NCI-H187 (cell line): ENCODE data around the gene TMEM256.

ENCODE experiments used
- DNase-seq, 2 experiments: peaks; one replicate each; lab custom pipeline; 2025; lab: John Stamatoyannopoulos, UW

Gene TMEM256

DNA sequence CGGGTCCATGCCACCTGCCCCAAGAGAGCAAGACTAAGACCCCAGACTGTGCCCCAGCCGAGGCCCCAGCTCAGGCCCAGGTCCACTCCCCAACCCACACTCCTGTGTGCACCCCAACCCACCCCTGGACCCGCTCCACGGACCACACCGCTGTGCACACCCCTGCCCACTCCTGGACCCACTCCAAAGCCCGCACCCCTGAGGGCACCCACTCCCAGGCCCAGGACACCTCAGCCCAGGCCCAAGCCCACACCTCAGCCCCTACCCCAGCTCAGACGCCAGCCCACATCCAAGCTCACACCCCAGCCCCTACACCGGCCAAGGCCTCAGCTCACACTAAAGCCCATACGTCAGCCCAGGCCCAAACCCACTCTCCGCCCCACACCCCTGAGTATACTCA lies 25.8 kb upstream of the TMEM256 start:
- DNase-seq, result no peak

DNA sequence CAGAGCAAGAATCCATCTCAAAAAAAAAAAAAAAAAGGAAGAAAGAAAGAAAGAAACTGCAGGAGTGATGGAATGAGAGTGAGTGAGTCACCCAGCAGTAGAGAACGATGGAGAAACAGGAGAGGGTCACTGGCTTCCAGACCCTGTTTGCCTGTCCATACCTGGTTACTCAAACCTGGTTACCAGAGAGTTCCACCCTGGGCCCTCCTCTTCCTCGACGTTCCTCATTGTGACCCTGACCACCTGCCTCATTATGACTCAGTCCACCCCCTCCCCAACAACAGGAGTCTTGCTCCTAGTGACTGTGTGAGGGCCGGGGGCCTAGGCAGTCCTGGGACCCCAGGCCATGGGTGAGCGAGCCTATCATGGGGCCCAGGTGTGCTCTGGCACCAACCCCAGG lies 24.7 kb upstream of the TMEM256 start, which contains the start of gene SPEM3:
SPEM3 (plus strand) TSS at position 301 of the 400 bp plus-strand sequence; CDS start at position 347, 46 bp downstream.
- no peak for DNase-seq

GRCh38 chr17:7427549-7427948 lies 23.7 kb upstream of the TMEM256 start:
- no peak for DNase-seq

DNA sequence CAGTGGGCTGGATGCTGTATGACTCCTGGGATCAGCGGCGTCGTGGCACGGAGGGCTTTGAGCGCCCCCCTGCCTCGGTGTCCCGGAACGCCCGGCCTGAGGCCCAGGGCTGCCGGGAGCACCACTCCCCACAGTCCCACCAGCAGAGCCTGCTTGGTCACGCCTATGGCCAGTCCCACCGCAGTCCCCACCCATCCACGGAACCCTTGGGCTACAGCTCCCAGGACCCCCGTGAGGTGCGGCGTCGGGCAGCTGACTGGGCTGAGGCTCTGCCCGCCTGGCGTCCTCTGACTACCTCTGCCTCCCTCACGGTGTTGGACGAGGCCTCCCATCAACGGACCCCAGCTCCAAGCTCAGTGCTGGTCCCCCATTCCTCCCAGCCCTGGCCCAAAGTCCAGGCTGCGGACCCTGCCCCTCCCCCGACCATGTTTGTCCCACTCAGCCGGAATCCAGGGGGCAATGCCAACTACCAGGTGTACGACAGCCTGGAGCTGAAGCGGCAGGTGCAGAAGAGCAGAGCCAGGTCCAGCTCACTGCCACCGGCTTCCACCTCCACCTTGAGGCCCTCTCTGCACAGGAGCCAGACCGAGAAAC lies 23.1 kb upstream of the TMEM256 start:
- no peak for DNase-seq

DNA sequence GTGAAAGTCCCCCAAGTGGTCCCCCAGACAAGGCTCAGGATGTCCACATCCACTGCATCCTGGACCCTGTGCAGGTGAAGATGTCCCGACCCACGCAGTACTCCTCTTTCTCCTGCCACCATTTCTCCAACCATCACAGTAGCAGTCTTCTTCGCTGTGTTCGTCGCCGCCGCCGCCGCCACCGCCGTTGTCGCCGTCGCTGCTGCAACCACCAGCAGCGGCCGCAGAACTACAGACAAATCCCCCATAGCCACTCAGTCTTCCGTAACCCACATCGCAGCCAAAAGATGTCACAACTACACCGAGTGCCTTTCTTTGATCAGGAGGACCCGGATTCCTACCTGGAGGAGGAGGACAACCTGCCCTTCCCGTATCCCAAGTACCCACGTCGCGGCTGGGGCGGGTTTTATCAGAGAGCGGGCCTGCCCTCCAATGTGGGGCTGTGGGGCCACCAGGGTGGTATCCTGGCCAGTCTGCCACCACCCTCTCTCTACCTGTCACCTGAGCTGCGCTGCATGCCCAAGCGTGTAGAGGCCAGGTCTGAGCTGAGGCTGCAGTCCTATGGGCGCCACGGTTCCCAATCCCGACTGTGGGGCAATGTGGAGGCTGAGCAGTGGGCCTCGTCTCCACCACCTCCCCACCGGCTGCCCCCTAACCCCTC lies 22.4 kb upstream of the TMEM256 start:
- DNase-seq, result no peak

DNA sequence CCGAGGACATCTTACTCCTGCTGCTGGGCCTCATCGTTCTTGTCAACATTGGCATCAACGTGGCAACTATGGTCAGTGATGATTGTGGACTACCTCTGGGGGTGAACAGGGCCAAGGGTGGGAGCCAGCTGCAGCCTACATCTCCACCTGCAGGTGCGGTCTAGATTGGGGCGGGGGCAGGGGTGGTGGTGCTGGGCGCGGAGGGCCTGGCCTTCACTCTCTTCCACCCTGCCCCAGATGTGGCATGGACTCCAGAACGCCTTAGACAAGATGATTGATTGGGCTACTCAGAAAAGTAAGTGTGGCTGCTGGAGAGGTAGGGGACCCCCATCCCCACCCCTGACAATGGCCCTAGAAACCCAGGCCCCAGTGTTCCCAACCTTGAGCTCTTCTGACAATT lies 21.9 kb upstream of the TMEM256 start:
- DNase-seq, result no peak

GRCh38 chr17:7425316-7425715 lies 21.4 kb upstream of the TMEM256 start, which contains the start of gene SPEM2:
Gene SPEM2, plus strand, starts transcription at chr17:7425616. Its CDS starts 73 bp downstream, at chr17:7425689.
- DNase-seq, result no peak

DNA sequence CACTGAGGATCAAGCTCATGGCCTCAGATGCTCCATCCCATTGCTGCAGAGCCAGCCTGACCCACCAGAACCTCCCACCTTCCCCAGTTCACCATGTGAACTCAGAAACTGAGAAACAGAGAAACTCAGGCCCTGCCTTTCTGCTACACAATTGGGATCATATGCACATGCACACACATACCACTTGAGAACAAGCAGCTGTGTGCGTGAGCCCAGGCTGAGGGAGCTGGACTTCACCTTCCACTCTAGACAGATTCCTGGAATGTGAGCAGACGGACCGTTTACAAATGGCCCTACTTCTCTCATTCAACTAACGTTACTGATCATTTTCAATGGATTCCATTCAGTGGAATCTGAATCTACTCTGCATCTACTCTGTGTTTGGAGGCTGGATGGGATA lies 19.8 kb upstream of the TMEM256 start:
- DNase-seq, result no peak

DNA sequence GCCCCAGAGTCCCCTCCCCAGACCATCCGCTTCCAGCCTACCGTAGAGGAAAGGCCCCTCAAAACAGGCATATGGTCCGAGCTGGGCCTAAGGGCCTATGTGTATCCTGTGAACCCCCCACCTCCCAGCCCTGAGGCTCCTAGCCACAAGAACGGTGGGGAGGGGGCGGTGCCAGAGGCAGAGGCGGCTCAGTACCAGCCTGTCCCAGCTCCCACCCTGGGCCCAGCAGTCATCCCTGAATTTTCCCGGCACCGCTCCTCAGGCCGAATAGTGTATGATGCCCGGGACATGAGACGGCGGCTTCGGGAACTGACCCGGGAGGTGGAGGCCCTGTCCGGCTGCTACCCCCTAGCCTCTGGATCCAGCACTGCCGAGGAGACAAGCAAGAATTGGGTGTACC lies 17.3 kb upstream of the TMEM256 start:
- no peak for DNase-seq

DNA sequence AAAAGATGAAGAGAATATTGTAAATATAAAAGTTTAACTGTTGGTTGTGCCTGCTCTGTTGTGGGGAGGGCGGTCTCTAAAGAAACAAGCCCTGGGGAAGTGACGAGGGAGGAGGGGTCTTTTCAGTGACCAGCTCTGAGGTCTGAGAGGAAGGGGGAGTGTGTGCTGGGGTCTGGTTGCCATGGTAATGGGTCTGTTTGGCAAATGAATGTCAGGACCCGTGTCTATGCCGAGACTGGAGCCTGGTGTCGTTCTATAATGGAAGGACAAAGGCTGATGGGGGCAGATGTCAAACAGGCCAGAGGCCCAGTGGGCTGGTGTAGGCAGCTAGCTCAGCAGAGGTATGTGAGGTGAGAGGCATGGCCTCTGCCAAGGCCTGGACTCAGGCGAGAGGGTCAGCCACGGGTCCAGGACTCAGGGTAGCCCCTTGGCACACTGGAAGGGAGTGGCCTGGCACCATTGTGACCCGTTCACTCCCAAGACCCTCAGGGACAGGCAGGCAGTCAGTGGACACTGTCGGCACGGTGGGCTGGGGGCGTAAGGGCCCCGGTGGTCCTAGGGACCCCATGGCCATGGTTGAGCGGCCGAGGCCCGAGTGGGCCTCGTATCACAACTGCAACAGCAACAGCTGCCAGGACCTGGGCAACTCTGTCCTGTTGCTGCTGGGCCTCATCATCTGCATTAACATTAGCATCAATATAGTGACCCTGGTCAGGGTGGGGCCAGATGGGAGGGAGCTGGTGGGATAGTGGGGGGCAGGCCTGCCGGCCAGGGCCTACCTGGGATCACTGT lies 16.1 kb upstream of the TMEM256 start, which contains the start of gene SPEM1:
SPEM1 (plus strand) TSS at position 506 of the 792 bp plus-strand sequence; CDS start at position 567, 61 bp downstream.
- no peak for DNase-seq

DNA sequence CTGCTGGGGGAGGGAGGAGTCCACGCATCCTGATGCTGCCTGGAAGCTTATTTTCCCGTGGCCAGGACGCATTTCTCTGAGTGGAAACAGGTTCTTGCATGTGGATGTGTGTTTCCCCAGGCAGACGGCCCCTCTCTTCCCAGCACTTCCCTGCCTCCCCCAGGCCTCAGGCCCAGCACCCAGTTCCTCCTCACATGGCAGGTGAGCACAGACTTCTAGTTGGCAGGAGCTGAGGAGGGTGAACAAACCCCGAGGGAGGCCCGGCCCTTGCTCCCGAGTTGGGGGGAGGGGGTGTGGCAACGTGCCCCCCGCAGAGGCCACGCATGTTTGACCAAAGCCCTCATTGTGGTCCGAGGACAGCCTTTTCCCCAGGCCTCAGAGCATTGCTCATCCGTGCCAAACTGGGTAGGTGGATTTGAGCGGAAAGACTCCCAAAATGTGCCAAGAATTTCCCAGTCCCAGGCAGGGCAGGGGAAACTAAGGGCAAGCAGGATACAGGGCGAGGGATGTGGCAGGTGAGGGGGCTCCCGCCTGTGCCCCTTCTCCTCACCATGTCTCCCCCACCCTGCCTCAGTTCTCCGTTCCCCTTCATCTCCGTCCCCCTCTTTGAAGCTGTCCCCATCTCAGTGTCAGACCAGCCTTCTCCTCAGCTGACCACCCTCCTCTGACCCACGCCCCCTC lies 14.7 kb upstream of the TMEM256 start:
- DNase-seq, result no peak

DNA sequence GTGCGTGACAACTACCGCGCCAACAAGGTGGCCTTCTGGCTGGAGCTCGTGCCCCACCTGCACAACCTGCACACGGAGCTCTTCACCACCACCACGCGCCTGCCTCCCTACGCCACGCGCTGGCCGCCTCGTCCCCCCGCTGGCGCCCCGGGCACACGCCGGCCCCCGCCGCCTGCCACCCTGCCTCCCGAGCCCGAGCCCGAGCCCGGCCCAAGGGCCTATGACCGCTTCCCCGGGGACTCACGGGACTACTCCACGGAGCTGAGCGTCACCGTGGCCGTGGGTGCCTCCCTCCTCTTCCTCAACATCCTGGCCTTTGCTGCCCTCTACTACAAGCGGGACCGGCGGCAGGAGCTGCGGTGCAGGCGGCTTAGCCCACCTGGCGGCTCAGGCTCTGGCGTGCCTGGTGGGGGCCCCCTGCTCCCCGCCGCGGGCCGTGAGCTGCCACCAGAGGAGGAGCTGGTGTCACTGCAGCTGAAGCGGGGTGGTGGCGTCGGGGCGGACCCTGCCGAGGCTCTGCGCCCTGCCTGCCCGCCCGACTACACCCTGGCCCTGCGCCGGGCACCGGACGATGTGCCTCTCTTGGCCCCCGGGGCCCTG lies 13.3 kb upstream of the TMEM256 start:
- no peak for DNase-seq

DNA sequence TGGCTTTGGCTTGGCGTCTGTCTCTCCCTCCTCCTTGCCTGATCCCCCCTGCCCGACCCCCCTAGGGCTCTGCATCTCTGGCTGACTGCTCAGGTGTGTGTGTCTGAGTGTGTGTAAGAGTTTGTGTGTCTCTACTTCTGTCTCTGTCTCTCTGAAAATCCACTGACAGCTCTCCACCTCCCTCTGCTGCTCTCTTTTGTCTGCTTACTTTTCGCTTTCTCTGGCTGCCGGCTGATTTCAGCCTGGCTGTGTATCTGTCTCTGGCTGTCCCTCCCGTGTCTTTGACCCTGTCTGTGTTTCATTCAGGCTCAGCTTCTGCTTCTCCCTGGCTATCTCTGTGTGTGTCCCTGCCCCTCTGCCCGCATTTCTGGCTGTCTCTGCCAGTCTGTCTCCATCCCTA lies 12.4 kb upstream of the TMEM256 start:
- no peak for DNase-seq

GRCh38 chr17:7415784-7416183 lies 11.9 kb upstream of the TMEM256 start:
- DNase-seq, result no peak

GRCh38 chr17:7414837-7415236 lies 10.9 kb upstream of the TMEM256 start:
- no peak for DNase-seq

- no peak for DNase-seq
These were observed 9.6 kb upstream of the TMEM256 start for GRCh38 chr17:7413346-7413985.

DNA sequence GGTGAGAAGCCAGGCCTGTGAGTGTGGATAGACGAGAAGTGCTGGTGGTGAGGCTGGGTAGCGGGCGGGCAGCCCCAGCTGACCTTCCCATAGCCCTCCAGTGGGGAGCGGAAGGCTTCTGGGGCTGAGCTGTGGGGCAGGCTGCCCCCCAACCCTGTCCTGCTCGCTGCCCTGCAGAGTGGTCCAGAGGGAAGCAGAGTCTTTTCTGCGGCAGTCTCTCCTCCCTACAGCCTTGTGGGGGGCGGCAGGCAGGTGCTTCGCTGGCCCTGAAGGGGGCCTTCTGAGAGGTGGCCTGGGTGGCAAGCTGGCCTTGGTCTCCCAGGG lies 7.5 kb upstream of the TMEM256 start:
- DNase-seq, result no peak

DNA sequence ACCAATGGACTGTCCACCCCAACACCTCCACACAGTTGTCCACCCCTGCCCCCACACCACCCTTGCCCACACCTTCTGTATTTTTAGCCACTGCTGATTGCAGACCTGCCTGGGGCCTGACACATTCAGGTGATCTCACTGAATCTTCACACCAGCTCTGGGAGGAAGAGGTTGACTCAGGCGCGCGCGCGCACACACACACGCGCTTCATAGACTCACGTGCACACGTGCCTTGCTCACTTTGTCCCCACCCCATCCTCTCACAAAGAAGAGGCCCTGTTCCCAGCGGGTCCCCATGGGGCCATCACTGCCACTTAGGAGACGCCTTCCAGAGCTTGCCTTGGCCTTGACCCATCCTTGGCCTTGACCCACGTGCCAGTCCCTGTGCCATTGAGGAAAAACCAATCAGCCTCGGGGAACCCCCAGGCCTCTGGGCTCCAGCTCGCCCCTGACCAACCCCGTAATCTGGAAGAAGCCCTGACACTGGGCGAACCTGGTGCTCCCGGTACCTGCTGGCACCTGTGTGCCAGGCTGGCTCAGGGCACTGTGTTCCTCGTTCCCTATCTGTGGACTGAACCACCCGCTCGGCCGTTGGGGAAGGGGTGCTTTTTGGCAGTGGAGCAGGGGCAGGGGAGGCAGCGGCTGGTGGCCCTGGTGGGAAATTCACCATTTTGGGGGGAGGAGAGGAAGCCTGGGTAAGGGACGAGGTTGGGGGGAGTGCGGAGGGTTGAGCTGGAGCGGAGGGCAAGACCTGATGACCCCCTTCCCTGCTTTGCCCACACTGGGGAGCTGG lies 6.9 kb upstream of the TMEM256 start:
- no peak for DNase-seq

DNA sequence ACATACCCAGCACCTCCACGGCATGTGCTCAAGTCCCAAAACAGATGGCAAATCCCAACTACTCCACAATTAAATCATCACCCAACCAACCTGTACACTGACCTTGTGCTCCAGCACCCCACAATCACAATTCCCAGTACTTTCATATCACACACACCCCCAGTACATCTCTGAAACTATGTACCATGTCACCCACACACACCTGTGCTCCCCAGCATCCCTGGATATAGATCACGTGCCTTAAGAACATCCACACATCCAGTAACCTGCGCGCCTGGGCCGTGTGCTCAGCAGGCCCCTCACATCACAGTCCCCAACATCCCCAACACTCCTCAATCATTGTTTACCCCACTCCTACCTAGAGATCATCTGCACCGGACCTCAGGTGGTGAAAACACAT lies 5.8 kb upstream of the TMEM256 start:
- DNase-seq, result no peak

GRCh38 chr17:7408863-7409262 lies 5.0 kb upstream of the TMEM256 start:
- no peak for DNase-seq

- DNase-seq, result no peak
These were observed 4.4 kb upstream of the TMEM256 start for GRCh38 chr17:7408252-7408727.
